HAP-1 (cell line): ENCODE measurements around the gene SPSB3.
"Not testable (repeated sequence)": the region's sequence is repeated elsewhere in the genome, so short reads cannot be mapped to it uniquely, and the experiment has no call there.

Experiments used
- DNase-seq, 2 experiments: peaks; one replicate each; pipeline ENCODE4 v3.0.0-alpha.2; 2016 to 2020; ENCODE audit warnings: low spot score in 2 of 2
- H3K27me3 ChIP-seq: fragments of 250-450 bp; sonication (Bioruptor Pico); 2 replicates; pipeline ENCODE4 v1.5.1; 2020; ENCODE audit warnings: low read depth, mild to moderate bottlenecking, moderate library complexity
- H3K36me3 ChIP-seq: fragments of 250-450 bp; sonication (Bioruptor Pico); replicated peaks from 2 replicates; pipeline ENCODE4 v1.5.1; 2020; ENCODE audit warnings: mild to moderate bottlenecking
- H3K4me1 ChIP-seq: fragments of 250-450 bp; sonication (Bioruptor Pico); 2 replicates; pipeline ENCODE4 v1.5.1; 2020; ENCODE audit warnings: mild to moderate bottlenecking
- H3K4me3 ChIP-seq: fragments of 250-450 bp; sonication (Bioruptor Pico); 2 replicates; pipeline ENCODE4 v1.5.1; 2020; ENCODE audit warnings: mild to moderate bottlenecking, moderate library complexity
- H3K9me3 ChIP-seq: fragments of 250-450 bp; sonication (Bioruptor Pico); 2 replicates; pipeline ENCODE4 v1.5.1; 2020; ENCODE audit warnings: mild to moderate bottlenecking, moderate library complexity
- in situ Hi-C: fragments of 300-500 bp; cut with MboI; formaldehyde crosslinking; loops from 3 replicates; pipeline ENCODE4 v1.14.3; 2020; ENCODE audit warnings: low sequenced_read_pairs, inconsistent platforms, mixed read lengths

The SPSB3 gene

GRCh38 chr16:1746693-1747195, 35.6 kb downstream of the SPSB3 start:
- Histone ChIP-seq H3K4me3 (no peak overlapping the region), H3K27me3 (no peaks in the 10 kb centered on the region), H3K9me3 (no peaks in the 10 kb centered on the region), H3K4me1 (no peaks in the 10 kb centered on the region), H3K36me3 (peaks cover 15% of the 10 kb centered on the region)
- no peak for DNase-seq
- in situ Hi-C loops = no loop called here

GRCh38 chr16:1745900-1746692, 36.3 kb downstream of the SPSB3 start:
- in situ Hi-C loops = no loop called here

GRCh38 chr16:1745181-1745899, 37.0 kb downstream of the SPSB3 start:
- Histone ChIP-seq H3K36me3 (peaks cover 7% of the 10 kb centered on the region), H3K9me3 (no peaks in the 10 kb centered on the region), H3K4me3 (no peak overlapping the region), H3K4me1 (no peaks in the 10 kb centered on the region), H3K27me3 (no peaks in the 10 kb centered on the region)
- in situ Hi-C loops = no loop called here
- DNase-seq = no peak

More at GRCh38 chr16:1745900-1746692, 36.3 kb downstream of the SPSB3 start:
- Histone ChIP-seq H3K27me3 (no peaks in the 10 kb centered on the region), H3K4me1 (no peaks in the 10 kb centered on the region), H3K9me3 (no peaks in the 10 kb centered on the region), H3K4me3 (no peak overlapping the region), H3K36me3 (peaks cover 10% of the 10 kb centered on the region)
- DNase-seq = no peak

GRCh38 chr16:1744338-1744840, 38.0 kb downstream of the SPSB3 start:
- H3K36me3 ChIP-seq = peaks cover 7% of the 10 kb centered on the region
- H3K27me3 ChIP-seq = no peaks in the 10 kb centered on the region
- no peaks in the 10 kb centered on the region for H3K9me3 ChIP-seq
- in situ Hi-C loops = no loop called here
- H3K4me3 ChIP-seq = no peak overlapping the region
- DNase-seq = no peak
- H3K4me1 ChIP-seq = no peaks in the 10 kb centered on the region

- Histone ChIP-seq H3K4me3 (no peak overlapping the region), H3K36me3 (peaks cover 7% of the 10 kb centered on the region), H3K9me3 (no peaks in the 10 kb centered on the region), H3K27me3 (no peaks in the 10 kb centered on the region), H3K4me1 (no peaks in the 10 kb centered on the region)
- in situ Hi-C loops = no loop called here
- no peak for DNase-seq
Measured at GRCh38 chr16:1743376-1744337, 38.7 kb downstream of the SPSB3 start.

GRCh38 chr16:1741553-1742165, 40.7 kb downstream of the SPSB3 start:
- no peaks in the 10 kb centered on the region for H3K4me1 ChIP-seq
- no peaks in the 10 kb centered on the region for H3K27me3 ChIP-seq
- no peak overlapping the region for H3K4me3 ChIP-seq
- DNase-seq = no peak
- no peaks in the 10 kb centered on the region for H3K9me3 ChIP-seq
- H3K36me3 ChIP-seq = peaks cover 7% of the 10 kb centered on the region; the same call in 1 of the 2 replicates
- in situ Hi-C loops = no loop called here

GRCh38 chr16:1740781-1741490, 41.4 kb downstream of the SPSB3 start:
- peaks cover 7% of the 10 kb centered on the region; the same call in 1 of the 2 replicates for H3K36me3 ChIP-seq
- in situ Hi-C loops = no loop called here
- no peaks in the 10 kb centered on the region for H3K27me3 ChIP-seq
- DNase-seq = no peak
- no peaks in the 10 kb centered on the region for H3K9me3 ChIP-seq
- no peaks in the 10 kb centered on the region for H3K4me1 ChIP-seq
- no peak overlapping the region for H3K4me3 ChIP-seq

- Histone ChIP-seq H3K4me1 (no peaks in the 10 kb centered on the region), H3K36me3 (peaks cover 7% of the 10 kb centered on the region; the same call in 1 of the 2 replicates), H3K27me3 (no peaks in the 10 kb centered on the region), H3K9me3 (no peaks in the 10 kb centered on the region), H3K4me3 (no peak overlapping the region)
- in situ Hi-C loops = no loop called here
- DNase-seq = no peak
Measured at GRCh38 chr16:1740234-1740633, 42.1 kb downstream of the SPSB3 start.

GRCh38 chr16:1734816-1735215, 47.6 kb downstream of the SPSB3 start:
- Histone ChIP-seq H3K9me3 (no peaks in the 10 kb centered on the region), H3K4me3 (no peak overlapping the region), H3K4me1 (no peaks in the 10 kb centered on the region), H3K27me3 (no peaks in the 10 kb centered on the region), H3K36me3 (peaks cover 5% of the 10 kb centered on the region)
- no peak for DNase-seq
- in situ Hi-C loops = no loop called here

- in situ Hi-C loops = no loop called here
- H3K36me3 ChIP-seq = peaks cover 8% of the 10 kb centered on the region
- no peak for DNase-seq
- no peaks in the 10 kb centered on the region for H3K4me1 ChIP-seq
- no peak overlapping the region for H3K4me3 ChIP-seq
- H3K27me3 ChIP-seq = no peaks in the 10 kb centered on the region
- no peaks in the 10 kb centered on the region for H3K9me3 ChIP-seq
Measured at GRCh38 chr16:1734123-1734522, 48.2 kb downstream of the SPSB3 start.

GRCh38 chr16:1732551-1732987, 49.8 kb downstream of the SPSB3 start:
- peaks cover 14% of the 10 kb centered on the region for H3K36me3 ChIP-seq
- H3K4me1 ChIP-seq, in situ Hi-C loops, H3K27me3 ChIP-seq, H3K9me3 ChIP-seq, H3K4me3 ChIP-seq, DNase-seq: not testable (repeated sequence)

GRCh38 chr16:1732071-1732470, 50.3 kb downstream of the SPSB3 start:
- DNase-seq = no peak
- peaks cover 15% of the 10 kb centered on the region for H3K36me3 ChIP-seq
- in situ Hi-C loops = no loop called here

More at GRCh38 chr16:1732071-1732470, 50.3 kb downstream of the SPSB3 start:
- no peaks in the 10 kb centered on the region for H3K27me3 ChIP-seq
- no peak overlapping the region for H3K4me3 ChIP-seq
- H3K4me1 ChIP-seq = no peaks in the 10 kb centered on the region
- no peaks in the 10 kb centered on the region for H3K9me3 ChIP-seq
